Suprapubic skin (tissue), 4 donors: ENCODE data around the gene LRRC8B.

ENCODE experiments used
- POLR2A ChIP-seq, 2 donors: fragments of 450-650 bp; IDR thresholded peaks; one replicate each; pipeline ENCODE4 v1.6.1; 2017; ENCODE audit warnings: antibody characterized with exemption in 2 of 2, mild to moderate bottlenecking in 2 of 2, moderate library complexity in 2 of 2
- POLR2AphosphoS5 ChIP-seq, 3 donors: sonication (generic); formaldehyde crosslinking; IDR thresholded peaks; one replicate each; pipeline ENCODE4 v1.6.1; 2017; ENCODE audit warnings: antibody characterized with exemption in 3 of 3
- TF ChIP-seq, protein P1 (sequence below), 2 donors: fragments of 200-600 bp in 1 of 2; fragments of 450-650 bp in 1 of 2; sonication (generic) in 1 of 2; IDR thresholded peaks; one replicate each; pipeline ENCODE4 v1.5.1; 2016 to 2019; ENCODE audit warnings: antibody characterized with exemption in 2 of 2, mild to moderate bottlenecking in 1 of 2, moderate library complexity in 1 of 2

DNA sequence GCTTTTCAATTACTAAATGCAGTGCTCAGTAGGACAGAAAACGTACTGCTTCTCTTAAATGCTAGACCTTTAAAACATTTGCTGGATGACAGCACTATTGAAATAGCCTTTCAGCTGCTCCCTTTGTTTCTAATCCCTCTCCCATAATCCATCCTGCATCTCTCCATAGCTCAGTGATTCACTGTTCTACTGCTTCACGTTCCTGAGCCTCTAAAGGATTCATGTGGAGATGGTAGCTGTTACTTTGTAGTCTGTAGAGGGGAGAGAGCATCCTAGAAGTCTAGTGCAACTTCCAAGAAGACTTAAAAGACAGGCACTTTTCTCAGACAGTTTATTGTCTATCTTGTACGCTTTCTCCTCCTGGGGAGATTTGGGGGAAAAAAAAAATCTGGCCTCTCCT lies 51.4 kb downstream of the LRRC8B start:
- TF ChIP-seq, protein P1, sequence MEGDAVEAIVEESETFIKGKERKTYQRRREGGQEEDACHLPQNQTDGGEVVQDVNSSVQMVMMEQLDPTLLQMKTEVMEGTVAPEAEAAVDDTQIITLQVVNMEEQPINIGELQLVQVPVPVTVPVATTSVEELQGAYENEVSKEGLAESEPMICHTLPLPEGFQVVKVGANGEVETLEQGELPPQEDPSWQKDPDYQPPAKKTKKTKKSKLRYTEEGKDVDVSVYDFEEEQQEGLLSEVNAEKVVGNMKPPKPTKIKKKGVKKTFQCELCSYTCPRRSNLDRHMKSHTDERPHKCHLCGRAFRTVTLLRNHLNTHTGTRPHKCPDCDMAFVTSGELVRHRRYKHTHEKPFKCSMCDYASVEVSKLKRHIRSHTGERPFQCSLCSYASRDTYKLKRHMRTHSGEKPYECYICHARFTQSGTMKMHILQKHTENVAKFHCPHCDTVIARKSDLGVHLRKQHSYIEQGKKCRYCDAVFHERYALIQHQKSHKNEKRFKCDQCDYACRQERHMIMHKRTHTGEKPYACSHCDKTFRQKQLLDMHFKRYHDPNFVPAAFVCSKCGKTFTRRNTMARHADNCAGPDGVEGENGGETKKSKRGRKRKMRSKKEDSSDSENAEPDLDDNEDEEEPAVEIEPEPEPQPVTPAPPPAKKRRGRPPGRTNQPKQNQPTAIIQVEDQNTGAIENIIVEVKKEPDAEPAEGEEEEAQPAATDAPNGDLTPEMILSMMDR (IDR thresholded peaks at IDR 0.05): no peak
- no peak for TF ChIP-seq POLR2AphosphoS5 (IDR thresholded peaks at IDR 0.05)
- no peak for TF ChIP-seq POLR2A (IDR thresholded peaks at IDR 0.05)
